Left kidney (tissue), 2 donors: ENCODE measurements around the gene PAM. TPM values are rescaled to one million over a fixed set of nuclear protein-coding genes. Genes with fewer than 3 reads are reported as not detected.

ENCODE experiments used
- DNase-seq: peaks from one replicate; pipeline ENCODE4 v3.0.0-alpha.2; 2013
- polyA plus RNA-seq: library from polyadenylated mRNA; unstranded; fragments of 120-200 nt; gene quantifications from one replicate; pipeline ENCODE4 v1.2.1, GENCODE V29; 2013; ENCODE audit not compliant: insufficient read length

PAM gene
- polyA plus RNA-seq, 1 donor: 232 TPM

- DNase-seq: no peak
Measured at GRCh38 chr5:102933721-102934459, 178.8 kb downstream of the PAM start.

DNA sequence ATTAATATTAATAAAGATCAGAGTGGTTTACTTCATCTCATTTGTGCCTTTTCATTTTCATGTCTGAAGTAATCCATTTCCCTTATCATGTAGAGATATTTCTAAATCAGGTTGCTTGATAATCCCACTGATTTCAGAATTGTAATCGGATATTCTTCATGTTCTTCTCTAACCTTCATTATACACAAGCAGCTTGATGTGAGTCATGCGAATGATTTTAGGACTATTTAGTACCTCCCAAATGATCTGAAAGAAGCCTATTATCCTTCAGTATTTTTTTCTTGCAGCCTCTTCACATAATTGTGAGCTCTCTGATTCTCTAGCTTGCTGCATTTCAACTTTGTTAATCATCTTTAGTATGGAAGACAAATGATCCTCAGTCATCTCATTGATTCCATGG lies 182.8 kb downstream of the PAM start:
- DNase-seq: no peak

DNA sequence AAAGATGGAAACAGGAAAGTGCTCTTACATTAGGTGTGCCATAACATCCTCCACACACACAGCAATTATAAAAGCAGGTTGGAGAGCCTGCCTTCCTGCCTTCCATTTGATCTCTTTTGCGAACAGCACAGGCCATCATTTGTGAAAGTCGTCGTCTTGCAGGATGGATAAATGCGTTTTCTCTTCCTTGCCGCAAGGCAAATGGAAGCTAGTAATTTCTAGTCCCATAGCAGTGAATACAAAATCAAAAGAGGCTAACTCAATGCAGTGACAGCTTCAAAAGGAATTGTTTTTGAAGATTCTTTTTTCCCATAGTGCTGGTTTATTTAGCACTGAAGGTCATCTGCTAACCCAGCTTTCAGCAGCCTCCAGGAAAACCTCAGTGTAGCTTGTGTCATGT lies 186.0 kb downstream of the PAM start:
- no peak for DNase-seq

DNA sequence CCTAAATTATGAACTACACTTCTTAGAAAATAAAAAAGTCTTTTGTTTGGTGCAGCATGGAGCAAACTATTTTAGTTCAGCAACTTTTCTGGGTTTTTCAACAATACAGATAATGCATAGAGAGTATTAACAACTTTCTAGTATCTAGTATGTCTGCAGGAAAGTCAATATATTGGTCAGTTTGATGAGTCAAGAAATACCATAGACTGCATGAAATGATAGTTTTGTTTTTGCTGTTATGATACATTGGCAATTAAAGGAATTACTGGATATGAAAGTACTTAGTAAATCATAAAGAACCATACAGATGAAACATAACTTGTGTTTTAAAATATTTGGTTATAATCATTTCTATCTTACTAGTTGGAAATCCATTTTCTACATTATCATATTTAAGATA lies 191.3 kb downstream of the PAM start:
- DNase-seq: no peak

DNA sequence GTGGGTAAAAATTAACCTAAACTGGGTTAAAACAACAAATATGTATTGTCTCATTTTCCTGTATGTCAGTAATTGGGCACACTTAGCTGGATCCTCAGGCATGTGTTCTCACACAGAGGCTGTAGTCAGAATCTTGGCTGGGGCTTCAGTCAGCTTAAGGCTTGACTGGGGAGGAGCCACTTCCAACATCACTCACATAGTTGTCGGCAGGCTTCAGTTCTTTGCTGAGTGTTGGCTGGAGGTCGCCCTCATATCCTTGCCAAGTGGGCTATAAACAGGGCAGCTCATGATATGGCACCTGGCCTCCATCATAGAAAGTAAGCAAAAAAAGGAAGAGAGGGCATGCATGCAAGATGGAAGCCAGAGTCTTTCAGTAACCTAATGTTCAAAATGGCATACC lies 191.9 kb downstream of the PAM start:
- no peak for DNase-seq

DNA sequence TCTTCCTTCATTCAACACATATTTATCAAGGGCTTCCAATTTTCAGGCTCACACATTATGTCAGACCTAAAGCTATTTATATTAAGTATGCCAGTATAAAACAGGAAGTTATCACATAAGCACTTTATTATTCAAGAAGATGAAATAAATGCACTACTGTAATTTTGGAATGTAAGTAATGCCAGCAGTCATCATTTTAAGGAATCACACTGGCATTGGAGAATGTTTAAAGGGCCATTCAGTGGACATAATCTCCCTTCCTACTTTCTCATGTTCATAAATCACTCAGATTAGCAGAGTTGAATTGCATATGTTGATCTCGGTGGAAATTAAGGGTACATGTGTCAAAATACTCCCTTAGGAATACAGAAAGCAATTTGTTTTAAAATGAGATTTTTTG lies 200.4 kb downstream of the PAM start:
- DNase-seq: no peak

GRCh38 chr5:102956599-102956998 lies 201.5 kb downstream of the PAM start:
- no peak for DNase-seq

GRCh38 chr5:102957141-102957540 lies 202.0 kb downstream of the PAM start:
- DNase-seq: no peak

GRCh38 chr5:102958481-102959011 lies 203.4 kb downstream of the PAM start:
- no peak for DNase-seq

GRCh38 chr5:102959055-102959454 lies 203.9 kb downstream of the PAM start:
- no peak for DNase-seq

DNA sequence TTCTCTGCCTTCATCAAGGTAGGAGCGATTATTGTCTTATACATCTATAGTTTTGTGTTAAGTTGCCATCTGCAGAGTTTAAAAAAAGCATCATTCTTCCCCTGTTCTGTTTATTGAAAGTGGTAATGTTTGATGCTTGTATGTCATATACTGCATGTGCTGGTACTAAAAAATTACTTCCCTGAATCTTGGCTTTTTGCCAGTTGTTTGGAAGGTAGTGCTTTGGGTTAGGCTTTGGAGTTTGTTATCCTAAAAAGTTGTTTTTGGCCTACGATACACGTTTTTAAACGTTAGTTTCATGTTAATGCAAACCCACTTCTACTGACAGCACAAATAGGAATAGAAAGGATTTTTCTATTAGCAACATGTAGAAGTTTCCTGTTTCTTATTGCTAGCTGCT lies 206.6 kb downstream of the PAM start:
- no peak for DNase-seq

DNA sequence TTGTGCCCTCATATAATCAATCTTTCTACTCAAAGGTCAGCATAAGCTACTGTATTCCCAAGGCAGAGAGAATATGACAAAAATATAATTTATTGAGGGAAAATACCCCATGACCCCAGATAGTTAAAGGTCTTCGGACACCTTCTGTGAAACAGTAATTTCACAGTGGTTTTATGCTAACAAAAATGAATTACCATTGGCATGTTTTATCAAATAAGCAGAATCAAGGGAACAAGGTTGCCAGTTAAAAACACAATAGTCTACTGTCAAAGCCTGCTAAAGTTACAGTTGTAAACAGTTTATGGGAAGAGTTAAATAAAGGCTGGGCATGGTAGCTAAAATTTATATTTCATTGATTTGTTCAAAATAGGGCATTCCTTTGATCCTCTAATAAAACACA lies 210.5 kb downstream of the PAM start:
- no peak for DNase-seq

DNA sequence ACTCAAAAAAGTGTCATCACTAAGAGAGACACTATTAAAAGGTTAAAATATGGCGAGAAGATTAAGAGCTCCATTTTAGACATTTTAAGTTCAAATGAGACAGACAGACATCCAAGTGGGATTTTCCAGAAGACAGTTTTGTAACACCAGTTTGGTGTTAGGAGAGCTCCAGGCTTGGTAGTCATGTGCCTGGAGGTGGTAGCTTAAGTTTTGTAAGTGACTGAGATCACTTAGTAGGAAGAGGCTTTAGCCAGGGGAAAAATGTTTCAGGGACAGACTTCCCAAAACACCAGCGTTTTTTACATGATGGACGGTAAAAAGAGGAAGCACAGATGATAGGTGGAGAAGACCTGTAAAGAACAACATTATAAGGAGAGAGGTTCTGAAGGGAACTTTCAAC lies 214.5 kb downstream of the PAM start:
- no peak for DNase-seq

GRCh38 chr5:102971676-102972293 lies 216.7 kb downstream of the PAM start:
- peak; percentile 11 for DNase-seq

GRCh38 chr5:102974177-102974576 lies 219.1 kb downstream of the PAM start:
- DNase-seq: no peak

DNA sequence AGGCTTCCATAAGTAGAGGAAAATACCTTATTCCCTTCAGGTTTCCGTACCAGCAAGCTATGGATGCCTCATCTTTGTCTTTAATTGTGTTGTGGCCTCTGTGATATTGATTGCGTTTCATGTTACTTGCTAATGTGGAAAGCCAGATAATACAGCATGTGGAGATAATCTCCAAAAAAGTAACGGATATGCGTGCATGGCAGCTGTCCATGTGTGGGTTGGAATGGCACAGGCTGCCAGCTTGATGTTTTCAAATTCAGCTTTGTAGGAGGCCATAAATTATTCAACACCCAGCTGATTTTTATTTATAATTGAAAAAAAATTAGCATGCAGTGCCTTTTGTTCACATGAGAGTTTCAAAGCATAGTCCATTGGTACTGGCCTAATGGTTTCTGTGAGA lies 219.9 kb downstream of the PAM start:
- DNase-seq: no peak

DNA sequence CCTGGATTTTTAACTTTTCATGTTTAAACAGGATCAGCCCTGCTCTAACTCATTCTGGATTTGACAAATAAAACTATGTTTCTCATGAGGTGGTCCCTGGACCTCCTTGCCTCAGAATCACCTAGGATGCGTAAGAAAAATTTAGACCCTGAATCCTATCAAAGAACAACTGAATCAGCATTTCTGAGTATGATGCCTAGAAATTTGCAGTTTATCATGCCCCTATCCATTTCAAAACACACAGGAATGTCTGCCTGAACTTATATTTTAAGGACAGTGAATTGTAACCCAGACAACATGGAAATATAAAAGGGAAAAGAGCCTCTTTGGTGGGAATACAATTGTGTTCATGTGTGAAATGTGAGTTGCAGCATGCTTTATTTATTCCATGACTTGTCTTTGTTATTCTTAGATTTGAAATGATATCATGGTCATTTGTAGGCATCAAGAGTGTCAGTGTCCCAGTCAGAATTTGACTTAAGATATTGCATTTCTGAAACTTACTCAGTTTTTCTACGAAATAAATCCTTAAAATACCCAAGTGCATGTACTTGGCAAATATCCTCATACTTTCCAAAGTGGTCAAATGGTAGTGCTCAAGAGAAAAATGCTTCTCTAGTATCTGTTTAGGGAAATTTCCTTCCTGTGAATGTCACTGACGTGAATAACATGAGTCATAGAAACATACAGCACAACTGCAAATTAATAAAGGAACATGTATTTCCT lies 220.5 kb downstream of the PAM start:
- no peak for DNase-seq

GRCh38 chr5:102981957-102982635 lies 227.0 kb downstream of the PAM start:
- no peak for DNase-seq

DNA sequence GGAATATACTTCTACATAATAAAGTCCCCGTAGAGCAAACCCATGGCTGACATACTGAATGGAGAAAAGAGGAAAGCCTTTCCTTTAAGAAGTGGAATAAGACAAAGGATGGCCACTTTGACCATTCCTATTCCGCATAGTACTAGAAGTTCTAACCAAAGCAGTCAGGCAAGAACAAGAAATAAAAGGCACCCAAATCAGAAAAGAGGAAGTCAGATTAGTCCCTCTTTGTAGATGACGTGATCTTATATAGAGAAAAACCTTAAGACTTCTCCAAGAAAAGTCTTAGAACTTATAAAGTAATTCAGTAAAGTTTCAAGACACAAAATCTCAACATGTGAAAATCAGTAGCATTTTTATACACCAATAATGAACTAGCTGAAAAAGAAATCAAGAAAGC lies 231.0 kb downstream of the PAM start:
- no peak for DNase-seq

- no peak for DNase-seq
Measured at GRCh38 chr5:102988459-102988858, 233.4 kb downstream of the PAM start.

GRCh38 chr5:102991802-102992201 lies 236.7 kb downstream of the PAM start:
- no peak for DNase-seq

DNA sequence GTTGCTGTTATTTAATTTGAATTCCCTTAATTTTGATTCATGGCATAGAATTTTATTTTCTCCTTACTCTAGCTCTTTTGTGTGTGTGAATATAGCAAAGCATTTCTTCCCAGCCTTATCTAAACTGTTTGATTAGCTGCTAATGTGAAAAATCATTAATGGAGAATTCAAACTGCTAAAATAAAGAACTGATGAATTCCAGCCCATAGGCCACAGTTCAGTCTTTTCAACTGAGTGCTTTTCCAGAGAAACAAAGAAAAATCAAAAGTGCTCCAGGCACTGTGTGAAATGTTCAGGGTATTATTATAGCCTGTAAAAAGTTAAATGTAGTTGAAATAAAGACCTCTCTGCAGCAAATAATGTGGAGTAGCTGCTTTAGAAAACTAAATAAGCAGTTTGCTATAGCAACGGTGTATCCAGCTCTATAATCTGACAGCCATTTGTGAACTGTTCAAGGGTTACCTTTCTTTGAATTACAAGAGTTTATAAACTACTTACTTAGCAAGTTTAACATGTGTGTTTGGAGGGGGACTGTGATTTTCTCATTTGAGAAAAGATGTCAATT lies 241.0 kb downstream of the PAM start:
- DNase-seq: no peak
